Neural cell (in vitro differentiated cells): ENCODE data around the gene TBL1X. TPM values are rescaled to one million over a fixed set of nuclear protein-coding genes. Genes with fewer than 3 reads are reported as not detected.

Experiments used
- H2AFZ ChIP-seq: fragments of 200-600, 300-800 bp; sonication (generic), shearing (Covaris generic); 2 replicates; pipeline ENCODE4 v1.6.0; 2014; ENCODE audit warnings: low read depth, mild to moderate bottlenecking, antibody characterized with exemption, low read length, moderate library complexity
- H3F3A ChIP-seq: fragments of 200-600 bp; shearing (Covaris generic); 2 replicates; pipeline ENCODE4 v1.6.1; 2016; ENCODE audit warnings: mild to moderate bottlenecking, moderate library complexity, mixed read lengths, antibody characterized with exemption, low read length; ENCODE audit not compliant: insufficient read depth, poor library complexity, severe bottlenecking
- H3K27ac ChIP-seq: fragments of 200-600, 300-800 bp; sonication (generic), shearing (Covaris generic); 2 replicates; pipeline ENCODE4 v1.5.1; 2014; ENCODE audit warnings: mild to moderate bottlenecking, low read length, moderate library complexity
- H3K27me3 ChIP-seq: fragments of 300-800, 200-600 bp; sonication (generic), shearing (Covaris generic); 2 replicates; pipeline ENCODE4 v1.6.0; 2014; ENCODE audit warnings: mild to moderate bottlenecking, low read depth, low read length, moderate library complexity; ENCODE audit not compliant: insufficient read depth
- H3K36me3 ChIP-seq: fragments of 300-800, 200-600 bp; sonication (generic), shearing (Covaris generic); 2 replicates; pipeline ENCODE4 v1.5.1; 2014; ENCODE audit warnings: mild to moderate bottlenecking, antibody characterized with exemption, low read length, moderate library complexity; ENCODE audit not compliant: insufficient read depth
- H3K4me2 ChIP-seq: fragments of 300-800, 200-600 bp; sonication (generic), shearing (Covaris generic); 2 replicates; pipeline ENCODE4 v1.6.0; 2014; ENCODE audit warnings: mild to moderate bottlenecking, low read length
- H3K4me3 ChIP-seq: fragments of 300-800, 200-600 bp; sonication (generic), shearing (Covaris generic); 2 replicates; pipeline ENCODE4 v1.5.1; 2014; ENCODE audit warnings: mild to moderate bottlenecking, low read length, moderate library complexity
- H3K79me2 ChIP-seq: fragments of 200-600 bp; shearing (Covaris generic); replicated peaks from 2 replicates; pipeline ENCODE4 v1.6.0; 2014; ENCODE audit warnings: mild to moderate bottlenecking, low read length, moderate library complexity; ENCODE audit not compliant: insufficient read depth
- H3K9ac ChIP-seq: fragments of 300-800, 200-600 bp; sonication (generic), shearing (Covaris generic); 2 replicates; pipeline ENCODE4 v1.6.1; 2016; ENCODE audit warnings: mild to moderate bottlenecking, low read length, mixed read lengths
- H3K9me2 ChIP-seq: fragments of 200-600 bp; shearing (Covaris generic); 2 replicates; pipeline ENCODE4 v1.6.1; 2016; ENCODE audit warnings: mild to moderate bottlenecking, low read length, mixed read lengths; ENCODE audit not compliant: insufficient read depth
- H3K9me3 ChIP-seq: fragments of 200-600, 300-800 bp; sonication (generic), shearing (Covaris generic); 2 replicates; pipeline ENCODE4 v1.6.1; 2016; ENCODE audit warnings: mild to moderate bottlenecking, mixed run types, low read length, moderate library complexity, mixed read lengths
- H4K20me1 ChIP-seq: fragments of 200-600 bp; shearing (Covaris generic); 2 replicates; pipeline ENCODE4 v1.6.1; 2016; ENCODE audit warnings: mild to moderate bottlenecking, mixed run types; ENCODE audit not compliant: insufficient read depth
- EP300 ChIP-seq: fragments of 450-650 bp; conservative IDR thresholded peaks from 2 replicates; pipeline ENCODE4 v1.6.1; 2014; ENCODE audit warnings: antibody characterized with exemption, mild to moderate bottlenecking, moderate library complexity; ENCODE audit not compliant: poor library complexity, severe bottlenecking
- EZH2 ChIP-seq: fragments of 200-600, 300-800 bp; shearing (Covaris generic), sonication (generic); IDR thresholded peaks from 2 replicates; pipeline ENCODE4 v1.6.1; 2014; ENCODE audit warnings: antibody characterized with exemption, low read length, borderline replicate concordance, mild to moderate bottlenecking; ENCODE audit not compliant: insufficient read depth, poor library complexity, severe bottlenecking
- MXI1 ChIP-seq: fragments of 450-650 bp; conservative IDR thresholded peaks from 2 replicates; pipeline ENCODE4 v1.6.1; 2014; ENCODE audit warnings: antibody characterized with exemption, mild to moderate bottlenecking; ENCODE audit not compliant: poor library complexity, severe bottlenecking
- POLR2AphosphoS5 ChIP-seq: IDR thresholded peaks from 2 replicates; pipeline ENCODE4 v1.6.1; 2012
- RAD21 ChIP-seq: fragments of 450-650 bp; conservative IDR thresholded peaks from 2 replicates; pipeline ENCODE4 v1.6.1; 2014; ENCODE audit warnings: antibody characterized with exemption, mild to moderate bottlenecking, moderate library complexity
- SMC3 ChIP-seq: fragments of 450-650 bp; conservative IDR thresholded peaks from 2 replicates; pipeline ENCODE4 v1.6.1; 2014; ENCODE audit warnings: antibody characterized with exemption, mild to moderate bottlenecking, moderate library complexity; ENCODE audit not compliant: poor library complexity
- TAF1 ChIP-seq: IDR thresholded peaks from 2 replicates; pipeline ENCODE4 v1.6.1; 2012; ENCODE audit warnings: low read depth
- polyA plus RNA-seq: library from polyadenylated mRNA; depleted of rRNA; stranded (reverse); fragments of >200 nt; gene quantifications from 2 replicates; pipeline ENCODE4 v1.2.3, GENCODE V29; 2014
- TF ChIP-seq, protein P1 (sequence below): fragments of 450-650 bp; IDR thresholded peaks from 2 replicates; pipeline ENCODE4 v1.5.1; 2014; ENCODE audit warnings: antibody characterized with exemption, mild to moderate bottlenecking, moderate library complexity; ENCODE audit not compliant: poor library complexity, severe bottlenecking
- TF ChIP-seq, protein P2 (sequence below): IDR thresholded peaks from 2 replicates; pipeline ENCODE4 v1.6.1; 2012; ENCODE audit warnings: borderline replicate concordance

Gene TBL1X
- polyA plus RNA-seq, 1 donor from 2014 or later: 2.2 TPM

DNA sequence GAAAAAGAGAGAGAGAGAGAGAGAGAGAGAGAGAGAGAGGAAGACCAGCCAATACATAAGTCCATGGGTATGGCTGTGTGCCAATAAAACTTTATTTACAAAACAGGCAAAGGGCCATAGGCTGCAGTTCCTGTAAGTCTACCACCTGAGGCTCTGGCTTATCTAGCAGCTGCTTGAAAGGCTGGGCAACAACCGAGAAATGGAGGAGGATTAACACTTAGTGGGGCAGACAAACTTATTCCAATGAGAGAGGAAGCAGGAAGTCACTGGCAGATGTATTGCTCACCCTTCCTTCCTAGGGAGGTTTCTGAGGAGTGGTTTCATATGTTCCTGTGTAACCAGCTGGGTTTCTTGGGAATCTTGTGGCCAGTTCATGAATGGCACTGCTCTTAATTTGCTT is 305.5 kb downstream of the TBL1X start:
- Histone ChIP-seq H3K4me2 (no peak overlapping the region), H3K36me3 (no peaks in the 10 kb centered on the region)

DNA sequence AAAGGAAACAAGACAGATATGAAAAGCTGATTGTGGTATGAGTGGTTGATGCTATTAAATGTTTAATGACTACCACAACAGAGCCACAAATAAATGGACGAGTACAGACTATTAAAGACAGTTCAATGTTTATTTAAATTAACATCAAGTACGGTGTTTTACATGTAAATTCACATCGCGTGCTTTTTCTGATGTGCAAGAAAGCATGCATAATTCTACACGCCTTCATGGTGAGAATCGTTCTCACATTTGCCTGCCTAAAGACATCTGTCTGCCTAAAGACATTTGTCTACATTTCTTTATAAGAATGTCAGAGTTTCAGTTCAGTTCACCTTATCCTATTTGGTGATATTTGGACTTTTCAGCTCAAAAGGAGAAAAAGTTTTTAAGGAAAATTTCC is 308.1 kb downstream of the TBL1X start:
- no peak for TF ChIP-seq MXI1
- no peak for TF ChIP-seq SMC3
- TF ChIP-seq, protein P1, sequence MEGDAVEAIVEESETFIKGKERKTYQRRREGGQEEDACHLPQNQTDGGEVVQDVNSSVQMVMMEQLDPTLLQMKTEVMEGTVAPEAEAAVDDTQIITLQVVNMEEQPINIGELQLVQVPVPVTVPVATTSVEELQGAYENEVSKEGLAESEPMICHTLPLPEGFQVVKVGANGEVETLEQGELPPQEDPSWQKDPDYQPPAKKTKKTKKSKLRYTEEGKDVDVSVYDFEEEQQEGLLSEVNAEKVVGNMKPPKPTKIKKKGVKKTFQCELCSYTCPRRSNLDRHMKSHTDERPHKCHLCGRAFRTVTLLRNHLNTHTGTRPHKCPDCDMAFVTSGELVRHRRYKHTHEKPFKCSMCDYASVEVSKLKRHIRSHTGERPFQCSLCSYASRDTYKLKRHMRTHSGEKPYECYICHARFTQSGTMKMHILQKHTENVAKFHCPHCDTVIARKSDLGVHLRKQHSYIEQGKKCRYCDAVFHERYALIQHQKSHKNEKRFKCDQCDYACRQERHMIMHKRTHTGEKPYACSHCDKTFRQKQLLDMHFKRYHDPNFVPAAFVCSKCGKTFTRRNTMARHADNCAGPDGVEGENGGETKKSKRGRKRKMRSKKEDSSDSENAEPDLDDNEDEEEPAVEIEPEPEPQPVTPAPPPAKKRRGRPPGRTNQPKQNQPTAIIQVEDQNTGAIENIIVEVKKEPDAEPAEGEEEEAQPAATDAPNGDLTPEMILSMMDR: no peak
- no peak for TF ChIP-seq EZH2
- Histone ChIP-seq H3K9me2 (no peaks in the 10 kb centered on the region), H3K27me3 (no peaks in the 10 kb centered on the region), H3K79me2 (no peaks in the 10 kb centered on the region), H3K9ac (no peak overlapping the region), H3K4me2 (no peak overlapping the region), H3F3A (no peaks in the 10 kb centered on the region), H3K27ac (no peak overlapping the region), H3K9me3 (no peaks in the 10 kb centered on the region), H3K36me3 (no peaks in the 10 kb centered on the region), H2AFZ (no peak overlapping the region), H3K4me3 (no peak overlapping the region), H4K20me1 (no peaks in the 10 kb centered on the region)

More for the DNA sequence above, 305.5 kb downstream of the TBL1X start:
- Histone ChIP-seq H3K27ac (no peak overlapping the region), H4K20me1 (no peaks in the 10 kb centered on the region), H3K4me3 (no peak overlapping the region), H3K27me3 (no peaks in the 10 kb centered on the region), H3K79me2 (no peaks in the 10 kb centered on the region), H3K9me2 (no peaks in the 10 kb centered on the region), H3K9me3 (no peaks in the 10 kb centered on the region), H3F3A (no peaks in the 10 kb centered on the region), H2AFZ (no peak overlapping the region), H3K9ac (no peak overlapping the region)
- TF ChIP-seq RAD21: no peak
- no peak for TF ChIP-seq MXI1
- TF ChIP-seq, protein P1: no peak
- TF ChIP-seq TAF1: no peak
- no peak for TF ChIP-seq POLR2AphosphoS5
- no peak for TF ChIP-seq EP300
- TF ChIP-seq, protein P2, sequence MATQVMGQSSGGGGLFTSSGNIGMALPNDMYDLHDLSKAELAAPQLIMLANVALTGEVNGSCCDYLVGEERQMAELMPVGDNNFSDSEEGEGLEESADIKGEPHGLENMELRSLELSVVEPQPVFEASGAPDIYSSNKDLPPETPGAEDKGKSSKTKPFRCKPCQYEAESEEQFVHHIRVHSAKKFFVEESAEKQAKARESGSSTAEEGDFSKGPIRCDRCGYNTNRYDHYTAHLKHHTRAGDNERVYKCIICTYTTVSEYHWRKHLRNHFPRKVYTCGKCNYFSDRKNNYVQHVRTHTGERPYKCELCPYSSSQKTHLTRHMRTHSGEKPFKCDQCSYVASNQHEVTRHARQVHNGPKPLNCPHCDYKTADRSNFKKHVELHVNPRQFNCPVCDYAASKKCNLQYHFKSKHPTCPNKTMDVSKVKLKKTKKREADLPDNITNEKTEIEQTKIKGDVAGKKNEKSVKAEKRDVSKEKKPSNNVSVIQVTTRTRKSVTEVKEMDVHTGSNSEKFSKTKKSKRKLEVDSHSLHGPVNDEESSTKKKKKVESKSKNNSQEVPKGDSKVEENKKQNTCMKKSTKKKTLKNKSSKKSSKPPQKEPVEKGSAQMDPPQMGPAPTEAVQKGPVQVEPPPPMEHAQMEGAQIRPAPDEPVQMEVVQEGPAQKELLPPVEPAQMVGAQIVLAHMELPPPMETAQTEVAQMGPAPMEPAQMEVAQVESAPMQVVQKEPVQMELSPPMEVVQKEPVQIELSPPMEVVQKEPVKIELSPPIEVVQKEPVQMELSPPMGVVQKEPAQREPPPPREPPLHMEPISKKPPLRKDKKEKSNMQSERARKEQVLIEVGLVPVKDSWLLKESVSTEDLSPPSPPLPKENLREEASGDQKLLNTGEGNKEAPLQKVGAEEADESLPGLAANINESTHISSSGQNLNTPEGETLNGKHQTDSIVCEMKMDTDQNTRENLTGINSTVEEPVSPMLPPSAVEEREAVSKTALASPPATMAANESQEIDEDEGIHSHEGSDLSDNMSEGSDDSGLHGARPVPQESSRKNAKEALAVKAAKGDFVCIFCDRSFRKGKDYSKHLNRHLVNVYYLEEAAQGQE: no peak
- no peak for TF ChIP-seq SMC3
- TF ChIP-seq EZH2: no peak
